H9 (cell line): ENCODE measurements around the gene CCNF. TPM values are rescaled to one million over a fixed set of nuclear protein-coding genes. Genes with fewer than 3 reads are reported as not detected.

ENCODE experiments used
- DNase-seq: peaks from one replicate; pipeline ENCODE4 v3.0.0-alpha.2; 2017
- H2AFZ ChIP-seq: one replicate; pipeline ENCODE4 v1.6.1; 2013; ENCODE audit warnings: mild to moderate bottlenecking, low read length, control low read depth, moderate library complexity
- H2AK5ac ChIP-seq: 2 replicates; pipeline ENCODE4 v1.6.1; 2013; ENCODE audit warnings: low read length, control low read depth, mixed read lengths; ENCODE audit not compliant: insufficient read length
- H2BK120ac ChIP-seq: one replicate; pipeline ENCODE4 v1.6.1; 2013; ENCODE audit warnings: low read depth, mild to moderate bottlenecking, low read length, control low read depth, inconsistent platforms; ENCODE audit not compliant: poor library complexity, severe bottlenecking
- H2BK12ac ChIP-seq: 2 replicates; pipeline ENCODE4 v1.6.1; 2013; ENCODE audit warnings: low read length, control low read depth, mixed read lengths, low read depth; ENCODE audit not compliant: insufficient read length
- H2BK15ac ChIP-seq: 2 replicates; pipeline ENCODE4 v1.6.1; 2013; ENCODE audit warnings: low read depth, low read length, control low read depth
- H2BK20ac ChIP-seq: one replicate; pipeline ENCODE4 v1.6.1; 2013; ENCODE audit warnings: low read depth, mild to moderate bottlenecking, low read length, control low read depth, inconsistent platforms; ENCODE audit not compliant: poor library complexity, severe bottlenecking
- H2BK5ac ChIP-seq: 2 replicates; pipeline ENCODE4 v1.6.1; 2013; ENCODE audit warnings: low read length, control low read depth, mixed read lengths; ENCODE audit not compliant: insufficient read length
- H3K14ac ChIP-seq: 2 replicates; pipeline ENCODE4 v1.6.1; 2013; ENCODE audit warnings: low read length, control low read depth; ENCODE audit not compliant: insufficient read depth
- H3K18ac ChIP-seq: 2 replicates; pipeline ENCODE4 v1.6.1; 2013; ENCODE audit warnings: low read depth, mild to moderate bottlenecking, mixed read lengths, low read length, control low read depth; ENCODE audit not compliant: insufficient read length
- H3K23ac ChIP-seq: 2 replicates; pipeline ENCODE4 v1.6.1; 2013; ENCODE audit warnings: low read length, control low read depth, mixed read lengths, low read depth; ENCODE audit not compliant: insufficient read length
- H3K23me2 ChIP-seq: 2 replicates; pipeline ENCODE4 v1.6.1; 2013; ENCODE audit warnings: low read depth, mild to moderate bottlenecking, mixed read lengths, low read length, control low read depth; ENCODE audit not compliant: insufficient read length, poor library complexity, severe bottlenecking
- H3K27ac ChIP-seq: 2 replicates; pipeline ENCODE4 v1.5.1; 2013; ENCODE audit warnings: low read length, control low read depth, mixed read lengths, low read depth; ENCODE audit not compliant: insufficient read length
- H3K27me3 ChIP-seq: 2 replicates; pipeline ENCODE4 v1.6.1; 2013; ENCODE audit warnings: low read length, control low read depth, inconsistent platforms; ENCODE audit not compliant: insufficient read depth
- H3K4ac ChIP-seq: 2 replicates; pipeline ENCODE4 v1.6.1; 2013; ENCODE audit warnings: low read depth, mild to moderate bottlenecking, control low read depth, inconsistent platforms, low read length, moderate library complexity
- H3K4me1 ChIP-seq: 2 replicates; pipeline ENCODE4 v1.6.1; 2013; ENCODE audit warnings: low read length, control low read depth, inconsistent platforms; ENCODE audit not compliant: insufficient read depth
- H3K4me2 ChIP-seq: 2 replicates; pipeline ENCODE4 v1.6.1; 2013; ENCODE audit warnings: low read length, control low read depth, mixed read lengths; ENCODE audit not compliant: insufficient read length, insufficient read depth
- H3K56ac ChIP-seq: 2 replicates; pipeline ENCODE4 v1.6.1; 2013; ENCODE audit warnings: low read depth, mild to moderate bottlenecking, mixed read lengths, low read length, control low read depth; ENCODE audit not compliant: insufficient read length
- H3K79me1 ChIP-seq: 2 replicates; pipeline ENCODE4 v1.6.1; 2013; ENCODE audit warnings: low read depth, mild to moderate bottlenecking, moderate library complexity, low read length, control low read depth, inconsistent platforms; ENCODE audit not compliant: insufficient read depth, poor library complexity, severe bottlenecking
- H3K79me2 ChIP-seq: 2 replicates; pipeline ENCODE4 v1.6.1; 2013; ENCODE audit warnings: low read length, control low read depth, inconsistent platforms; ENCODE audit not compliant: insufficient read depth
- H3K9ac ChIP-seq: 2 replicates; pipeline ENCODE4 v1.6.1; 2013; ENCODE audit warnings: low read length, control low read depth, mixed read lengths; ENCODE audit not compliant: insufficient read length; ENCODE audit errors: extremely low read depth
- H3K9me3 ChIP-seq: one replicate; pipeline ENCODE4 v1.6.1; 2013; ENCODE audit warnings: low read depth, low read length, inconsistent platforms; ENCODE audit not compliant: control insufficient read depth
- H3T11ph ChIP-seq: one replicate; pipeline ENCODE4 v1.6.1; 2013; ENCODE audit warnings: mild to moderate bottlenecking, low read length, control low read depth, inconsistent platforms
- H4K20me1 ChIP-seq: one replicate; pipeline ENCODE4 v1.6.1; 2013; ENCODE audit not compliant: control insufficient read depth, insufficient read length, insufficient read depth
- H4K5ac ChIP-seq: 2 replicates; pipeline ENCODE4 v1.6.1; 2013; ENCODE audit warnings: low read depth, mild to moderate bottlenecking, mixed read lengths, low read length, control low read depth; ENCODE audit not compliant: insufficient read length
- H4K8ac ChIP-seq: replicated peaks from 2 replicates; pipeline ENCODE4 v1.6.1; 2013; ENCODE audit warnings: low read length, control low read depth, mixed read lengths, low read depth; ENCODE audit not compliant: insufficient read length
- H4K91ac ChIP-seq: 2 replicates; pipeline ENCODE4 v1.6.1; 2013; ENCODE audit warnings: low read depth, mild to moderate bottlenecking, moderate library complexity, mixed read lengths, low read length, control low read depth; ENCODE audit not compliant: insufficient read length
- H3K27ac Mint-ChIP-seq, 3 experiments: 2 replicates in 2 of 3; 3 replicates in 1 of 3; pipeline ENCODE4 v1.8.0; 2020 to 2021; ENCODE audit warnings: mixed read lengths in 3 of 3, mild to moderate bottlenecking in 1 of 3, moderate library complexity in 1 of 3
- H3K27me3 Mint-ChIP-seq: 2 replicates; pipeline ENCODE4 v1.8.0; 2021; ENCODE audit warnings: low read depth, mild to moderate bottlenecking, moderate library complexity, mixed read lengths
- H3K36me3 Mint-ChIP-seq, 3 experiments: 2 replicates in 2 of 3; 3 replicates in 1 of 3; pipeline ENCODE4 v1.8.0; 2020 to 2021; ENCODE audit warnings: low read depth in 3 of 3, mixed read lengths in 3 of 3; ENCODE audit not compliant: insufficient read depth in 1 of 3
- H3K4me1 Mint-ChIP-seq, 2 experiments: 2 replicates each; pipeline ENCODE4 v1.8.0; 2020; ENCODE audit warnings: mixed read lengths in 2 of 2
- H3K4me3 Mint-ChIP-seq, 2 experiments: 2 replicates in 1 of 2; 3 replicates in 1 of 2; pipeline ENCODE4 v1.8.0; 2020 to 2021; ENCODE audit warnings: mild to moderate bottlenecking in 2 of 2, mixed read lengths in 2 of 2, moderate library complexity in 1 of 2
- H3K9me3 Mint-ChIP-seq, 2 experiments: 2 replicates in 1 of 2; 3 replicates in 1 of 2; pipeline ENCODE4 v1.8.0; 2020; ENCODE audit warnings: mild to moderate bottlenecking in 2 of 2, mixed read lengths in 2 of 2, moderate library complexity in 1 of 2
- WGBS: extraction: QIAGEN DNeasy Blood & Tissue Kit; methylation state at CpG from one replicate; pipeline ENCODE4 v1.1.7; 2013; ENCODE audit warnings: missing lambda C conversion rate, low lambda C conversion rate, mixed read lengths; ENCODE audit not compliant: insufficient read length; ENCODE audit errors: extremely low coverage; 5-methylcytosine and 5-hydroxymethylcytosine counted together
- total RNA-seq: library from RNA; stranded (reverse); gene quantifications from 2 replicates; pipeline ENCODE4 v1.2.1, GENCODE V29; 2021
- TF ChIP-seq, protein P1 (sequence below): fragments of 200-600 bp; sonication (generic); conservative IDR thresholded peaks from 3 replicates; pipeline ENCODE4 v1.8.0; 2021; ENCODE audit warnings: antibody characterized with exemption, mild to moderate bottlenecking

CCNF gene
- total RNA-seq, 1 experiment from 2014 or later, result 61.6 TPM

DNA sequence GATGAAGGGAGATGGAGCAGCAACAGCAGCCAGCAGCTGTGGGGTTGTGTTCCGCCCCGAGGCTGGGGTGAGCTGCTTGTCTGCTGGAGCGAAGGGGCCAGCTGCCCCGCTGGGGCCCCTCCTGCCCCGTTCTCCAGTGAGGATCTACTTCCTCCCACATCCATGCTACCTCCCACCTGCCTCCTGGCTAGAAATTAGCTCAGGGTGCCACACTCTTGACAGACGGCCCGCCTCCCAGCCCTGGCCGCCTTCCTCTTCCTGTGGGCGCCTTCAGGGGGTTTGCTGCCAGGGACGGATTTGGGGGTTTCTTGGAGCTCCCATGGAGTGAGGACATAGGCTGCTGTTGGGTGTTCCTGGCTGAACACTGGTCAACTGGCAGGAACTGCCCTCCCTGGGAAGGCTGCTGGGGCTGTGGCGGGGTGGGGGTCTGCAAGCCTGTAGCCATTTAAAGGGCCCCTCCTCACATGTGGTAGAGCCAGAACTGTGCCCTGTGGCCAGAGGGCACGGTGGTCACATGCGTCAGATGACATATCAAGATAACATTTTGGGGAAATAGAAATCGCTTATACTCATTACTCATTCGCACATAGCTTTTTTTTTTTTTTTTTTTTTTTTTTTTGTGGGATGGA lies 58.8 kb downstream of the CCNF start:
- Histone ChIP-seq H3K9ac (no peak overlapping the region), H4K20me1 (no peaks in the 10 kb centered on the region), H2BK12ac (no peak overlapping the region), H3K79me1 (no peaks in the 10 kb centered on the region), H3K27me3 (no peaks in the 10 kb centered on the region), H3K56ac (no peak overlapping the region), H3K14ac (no peak overlapping the region), H2AK5ac (no peak overlapping the region), H3K4ac (no peak overlapping the region), H3K18ac (no peak overlapping the region), H4K5ac (no peak overlapping the region), H4K91ac (no peak overlapping the region), H4K8ac (no peak overlapping the region), H3K4me2 (no peak overlapping the region), H2BK120ac (no peak overlapping the region), H2BK5ac (no peak overlapping the region), H3T11ph (no peak overlapping the region), H3K9me3 (no peaks in the 10 kb centered on the region), H2AFZ (no peak overlapping the region), H3K27ac (no peak overlapping the region), H3K23me2 (no peaks in the 10 kb centered on the region), H3K4me1 (no peaks in the 10 kb centered on the region), H2BK20ac (no peak overlapping the region), H3K79me2 (no peaks in the 10 kb centered on the region), H2BK15ac (no peak overlapping the region), H3K23ac (no peak overlapping the region)
- no peak for DNase-seq
- Mint-ChIP-seq H3K36me3 (no peaks in the 10 kb centered on the region), H3K27ac (no peak overlapping the region), H3K4me3 (no peak overlapping the region), H3K9me3 (no peaks in the 10 kb centered on the region), H3K4me1 (peaks cover 9 to 15% of the 10 kb centered on the region in 2 experiments), H3K27me3 (no peaks in the 10 kb centered on the region)
- no CpG with 5 or more reads among the region's 15 CpGs for WGBS
- TF ChIP-seq, protein P1, sequence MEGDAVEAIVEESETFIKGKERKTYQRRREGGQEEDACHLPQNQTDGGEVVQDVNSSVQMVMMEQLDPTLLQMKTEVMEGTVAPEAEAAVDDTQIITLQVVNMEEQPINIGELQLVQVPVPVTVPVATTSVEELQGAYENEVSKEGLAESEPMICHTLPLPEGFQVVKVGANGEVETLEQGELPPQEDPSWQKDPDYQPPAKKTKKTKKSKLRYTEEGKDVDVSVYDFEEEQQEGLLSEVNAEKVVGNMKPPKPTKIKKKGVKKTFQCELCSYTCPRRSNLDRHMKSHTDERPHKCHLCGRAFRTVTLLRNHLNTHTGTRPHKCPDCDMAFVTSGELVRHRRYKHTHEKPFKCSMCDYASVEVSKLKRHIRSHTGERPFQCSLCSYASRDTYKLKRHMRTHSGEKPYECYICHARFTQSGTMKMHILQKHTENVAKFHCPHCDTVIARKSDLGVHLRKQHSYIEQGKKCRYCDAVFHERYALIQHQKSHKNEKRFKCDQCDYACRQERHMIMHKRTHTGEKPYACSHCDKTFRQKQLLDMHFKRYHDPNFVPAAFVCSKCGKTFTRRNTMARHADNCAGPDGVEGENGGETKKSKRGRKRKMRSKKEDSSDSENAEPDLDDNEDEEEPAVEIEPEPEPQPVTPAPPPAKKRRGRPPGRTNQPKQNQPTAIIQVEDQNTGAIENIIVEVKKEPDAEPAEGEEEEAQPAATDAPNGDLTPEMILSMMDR, result no peak
